GM23248 (cell line): ENCODE data around the gene PLEKHB2. TPM values are rescaled to one million over a fixed set of nuclear protein-coding genes. Genes with fewer than 3 reads are reported as not detected.
"Not testable (repeated sequence)": the region's sequence is repeated elsewhere in the genome, so short reads cannot be mapped to it uniquely, and the experiment has no call there.

Experiments
- DNase-seq: peaks from one replicate; pipeline ENCODE4 v3.0.0-alpha.2; 2015
- H2AFZ ChIP-seq: fragments of 200-600 bp; sonication (generic); 2 replicates; pipeline ENCODE4 v1.6.1; 2016; ENCODE audit warnings: antibody characterized with exemption
- H3F3A ChIP-seq: fragments of 200-600 bp; sonication (generic); 2 replicates; pipeline ENCODE4 v1.6.1; 2016; ENCODE audit warnings: mild to moderate bottlenecking, antibody characterized with exemption, mixed run types; ENCODE audit not compliant: insufficient read depth
- H3K27ac ChIP-seq: fragments of 200-600 bp; sonication (generic); 2 replicates; pipeline ENCODE4 v1.5.1; 2016; ENCODE audit warnings: mild to moderate bottlenecking
- H3K27me3 ChIP-seq: fragments of 200-600 bp; sonication (generic); replicated peaks from 2 replicates; pipeline ENCODE4 v1.6.1; 2016; ENCODE audit warnings: mild to moderate bottlenecking; ENCODE audit not compliant: insufficient read depth
- H3K36me3 ChIP-seq: fragments of 200-600 bp; sonication (generic); 2 replicates; pipeline ENCODE4 v1.6.1; 2016; ENCODE audit warnings: low read depth, mild to moderate bottlenecking
- H3K4me1 ChIP-seq: fragments of 200-600 bp; sonication (generic); 2 replicates; pipeline ENCODE4 v1.6.1; 2016; ENCODE audit warnings: mild to moderate bottlenecking; ENCODE audit not compliant: insufficient read depth
- H3K4me2 ChIP-seq: fragments of 200-600 bp; sonication (generic); one replicate; pipeline ENCODE4 v1.6.1; 2016; ENCODE audit warnings: mild to moderate bottlenecking; ENCODE audit not compliant: unreplicated experiment
- H3K4me3 ChIP-seq: fragments of 200-600 bp; sonication (generic); 2 replicates; pipeline ENCODE4 v1.5.1; 2016; ENCODE audit warnings: mild to moderate bottlenecking
- H3K79me2 ChIP-seq: fragments of 200-600 bp; sonication (generic); 2 replicates; pipeline ENCODE4 v1.6.1; 2016; ENCODE audit warnings: mild to moderate bottlenecking; ENCODE audit not compliant: insufficient read depth
- H3K9ac ChIP-seq: fragments of 200-600 bp; sonication (generic); 2 replicates; pipeline ENCODE4 v1.6.1; 2016; ENCODE audit warnings: mild to moderate bottlenecking
- H3K9me2 ChIP-seq: fragments of 200-600 bp; sonication (generic); 2 replicates; pipeline ENCODE4 v1.6.1; 2016; ENCODE audit warnings: mixed run types, mild to moderate bottlenecking, moderate library complexity; ENCODE audit not compliant: insufficient read depth
- H3K9me3 ChIP-seq: fragments of 200-600 bp; sonication (generic); one replicate; pipeline ENCODE4 v1.6.1; 2017; ENCODE audit warnings: low read depth
- H4K20me1 ChIP-seq: fragments of 200-600 bp; sonication (generic); 2 replicates; pipeline ENCODE4 v1.6.0; 2016; ENCODE audit not compliant: insufficient read depth
- EZH2 ChIP-seq: fragments of 200-600 bp; sonication (generic); IDR thresholded peaks from 2 replicates; pipeline ENCODE4 v1.6.1; 2018; ENCODE audit warnings: antibody characterized with exemption, mild to moderate bottlenecking; ENCODE audit not compliant: insufficient read depth, poor library complexity, severe bottlenecking
- EZH2phosphoT487 ChIP-seq: fragments of 200-600 bp; sonication (generic); IDR thresholded peaks from 2 replicates; pipeline ENCODE4 v1.6.1; 2018; ENCODE audit warnings: antibody characterized with exemption, moderate library complexity, mild to moderate bottlenecking, low read depth; ENCODE audit not compliant: insufficient read depth
- WGBS, 2 experiments: methylation state at CpG; one replicate each; pipeline ENCODE4 v1.1.6; 2015 to 2017; ENCODE audit warnings: low lambda C conversion rate in 2 of 2, low coverage in 1 of 2; ENCODE audit errors: missing lambda C conversion rate in 2 of 2; 5-methylcytosine and 5-hydroxymethylcytosine counted together
- in situ Hi-C: fragments of 300-500 bp; cut with MboI; formaldehyde crosslinking; loops from 2 replicates; pipeline ENCODE4 v1.15.0; 2020
- polyA plus RNA-seq: library from polyadenylated mRNA; unstranded; fragments of >200 nt; fragmentation: Nextera tagmentation; extraction: Ambion mirVana; gene quantifications from 2 replicates; pipeline ENCODE4 v1.2.1, GENCODE V29; 2016
- total RNA-seq: library from RNA; depleted of rRNA; stranded (reverse); fragments of >200 nt; shearing (Covaris generic); gene quantifications from 2 replicates; pipeline ENCODE4 v1.2.3, GENCODE V29; 2014

Gene PLEKHB2
- total and polyA plus RNA-seq, 2 experiments from 2014 or later, result 71.7 to 94.7 TPM

GRCh38 chr2:131067465-131068125 lies 37.5 kb upstream of the PLEKHB2 start:
- Histone ChIP-seq H3K4me2 (no peak overlapping the region), H3K9ac (no peak overlapping the region), H3K9me3 (no peaks in the 10 kb centered on the region), H2AFZ (no peak overlapping the region), H3K79me2 (peaks cover 98% of the 10 kb centered on the region), H3K27me3 (no peaks in the 10 kb centered on the region), H3K9me2 (no peaks in the 10 kb centered on the region), H3K4me3 (no peak overlapping the region), H3K36me3 (peaks cover 24% of the 10 kb centered on the region; the same call in 1 of the 2 replicates), H4K20me1 (no peaks in the 10 kb centered on the region; the same call in 1 of the 2 replicates), H3F3A (peaks cover 7% of the 10 kb centered on the region; the same call in 1 of the 2 replicates), H3K4me1 (no peaks in the 10 kb centered on the region), H3K27ac (no peak overlapping the region)
- in situ Hi-C loops, result no loop called here
- no peak for TF ChIP-seq EZH2phosphoT487
- TF ChIP-seq EZH2, result no peak
- WGBS, 2 experiments, result 17% methylated on average over 2 of the region's 2 CpGs
- no peak for DNase-seq

- in situ Hi-C loops, result not testable (repeated sequence)
- 95 to 99% methylated on average over 6 of the region's 6 CpGs for WGBS, 2 experiments
These were observed 37.0 kb upstream of the PLEKHB2 start for GRCh38 chr2:131068172-131068571.

GRCh38 chr2:131075578-131075977 lies 29.6 kb upstream of the PLEKHB2 start:
- H3K79me2 ChIP-seq, result peaks cover 98% of the 10 kb centered on the region
- H3K9me3 ChIP-seq, H4K20me1 ChIP-seq, H3K9ac ChIP-seq, H3K27me3 ChIP-seq, H3F3A ChIP-seq, H3K4me2 ChIP-seq, in situ Hi-C loops, H3K27ac ChIP-seq, H3K9me2 ChIP-seq, DNase-seq, H3K4me3 ChIP-seq, H3K4me1 ChIP-seq, H2AFZ ChIP-seq: not testable (repeated sequence)
- H3K36me3 ChIP-seq, result peaks cover 46% of the 10 kb centered on the region
- 94 to 95% methylated on average over 15 of the region's 15 CpGs for WGBS, 2 experiments

More at GRCh38 chr2:131068172-131068571, 37.0 kb upstream of the PLEKHB2 start:
- not testable (repeated sequence) for H3K27me3 ChIP-seq, H4K20me1 ChIP-seq, H3K27ac ChIP-seq, H3K9ac ChIP-seq, DNase-seq, H3K4me1 ChIP-seq, H3F3A ChIP-seq, H3K4me3 ChIP-seq, H3K4me2 ChIP-seq, H3K9me2 ChIP-seq, H3K9me3 ChIP-seq, H2AFZ ChIP-seq
- peaks cover 24% of the 10 kb centered on the region; the same call in 1 of the 2 replicates for H3K36me3 ChIP-seq
- peaks cover 98% of the 10 kb centered on the region for H3K79me2 ChIP-seq

- WGBS, 2 experiments, result 92 to 95% methylated on average over 5 of the region's 5 CpGs
- DNase-seq, result no peak
- TF ChIP-seq EZH2phosphoT487 (no peak), EZH2 (no peak)
- no peak overlapping the region for H3K4me3 ChIP-seq
- H3K4me2 ChIP-seq, result no peak overlapping the region
- H4K20me1 ChIP-seq, result no peaks in the 10 kb centered on the region
- H3K9ac ChIP-seq, result no peak overlapping the region
- H3K4me1 ChIP-seq, result no peaks in the 10 kb centered on the region
- no peaks in the 10 kb centered on the region for H3K9me2 ChIP-seq
- H3K79me2 ChIP-seq, result peaks cover 98% of the 10 kb centered on the region
- no peak overlapping the region for H3K27ac ChIP-seq
- no peaks in the 10 kb centered on the region for H3F3A ChIP-seq
- no peaks in the 10 kb centered on the region for H3K27me3 ChIP-seq
- in situ Hi-C loops, result no loop called here
- peaks cover 48% of the 10 kb centered on the region for H3K36me3 ChIP-seq
- no peak overlapping the region for H2AFZ ChIP-seq
- H3K9me3 ChIP-seq, result no peaks in the 10 kb centered on the region
These were observed 28.4 kb upstream of the PLEKHB2 start for GRCh38 chr2:131076707-131077106.
